ENCODE measurements around the gene WEE1.

WEE1 gene

DNA sequence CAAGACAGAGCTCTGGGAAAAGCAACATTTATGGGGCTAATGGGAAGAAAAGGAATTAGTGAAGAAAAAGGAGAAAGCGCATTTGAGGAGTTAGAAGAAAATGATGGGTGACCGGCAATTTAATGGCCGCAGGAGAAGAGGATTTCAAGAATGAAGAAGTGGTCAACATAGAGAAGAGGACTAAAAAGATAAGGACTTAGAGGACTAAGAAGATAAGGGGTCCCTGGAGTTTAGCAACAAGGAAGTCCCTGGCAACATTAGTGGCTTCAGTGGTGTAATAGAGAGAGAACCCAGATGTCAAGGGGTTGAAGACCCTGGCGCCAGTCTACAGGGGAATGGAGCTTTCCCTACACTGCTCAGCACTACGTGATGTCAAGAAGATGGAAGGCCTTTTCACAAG is 32.3 kb downstream of the WEE1 start:
- CTCF ChIA-PET, result interaction anchor here (1.3 kb wide), 1 partner anchor 8 kb away, joined by 4 read pairs; no protein-coding TSS in a partner anchor
- POLR2A ChIA-PET, result no interaction called here
- TF ChIP-seq, protein P1, sequence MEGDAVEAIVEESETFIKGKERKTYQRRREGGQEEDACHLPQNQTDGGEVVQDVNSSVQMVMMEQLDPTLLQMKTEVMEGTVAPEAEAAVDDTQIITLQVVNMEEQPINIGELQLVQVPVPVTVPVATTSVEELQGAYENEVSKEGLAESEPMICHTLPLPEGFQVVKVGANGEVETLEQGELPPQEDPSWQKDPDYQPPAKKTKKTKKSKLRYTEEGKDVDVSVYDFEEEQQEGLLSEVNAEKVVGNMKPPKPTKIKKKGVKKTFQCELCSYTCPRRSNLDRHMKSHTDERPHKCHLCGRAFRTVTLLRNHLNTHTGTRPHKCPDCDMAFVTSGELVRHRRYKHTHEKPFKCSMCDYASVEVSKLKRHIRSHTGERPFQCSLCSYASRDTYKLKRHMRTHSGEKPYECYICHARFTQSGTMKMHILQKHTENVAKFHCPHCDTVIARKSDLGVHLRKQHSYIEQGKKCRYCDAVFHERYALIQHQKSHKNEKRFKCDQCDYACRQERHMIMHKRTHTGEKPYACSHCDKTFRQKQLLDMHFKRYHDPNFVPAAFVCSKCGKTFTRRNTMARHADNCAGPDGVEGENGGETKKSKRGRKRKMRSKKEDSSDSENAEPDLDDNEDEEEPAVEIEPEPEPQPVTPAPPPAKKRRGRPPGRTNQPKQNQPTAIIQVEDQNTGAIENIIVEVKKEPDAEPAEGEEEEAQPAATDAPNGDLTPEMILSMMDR (IDR thresholded peaks at IDR 0.05; ENCODE audit: insufficient read depth, low read length, missing control alignments), result no peak

DNA sequence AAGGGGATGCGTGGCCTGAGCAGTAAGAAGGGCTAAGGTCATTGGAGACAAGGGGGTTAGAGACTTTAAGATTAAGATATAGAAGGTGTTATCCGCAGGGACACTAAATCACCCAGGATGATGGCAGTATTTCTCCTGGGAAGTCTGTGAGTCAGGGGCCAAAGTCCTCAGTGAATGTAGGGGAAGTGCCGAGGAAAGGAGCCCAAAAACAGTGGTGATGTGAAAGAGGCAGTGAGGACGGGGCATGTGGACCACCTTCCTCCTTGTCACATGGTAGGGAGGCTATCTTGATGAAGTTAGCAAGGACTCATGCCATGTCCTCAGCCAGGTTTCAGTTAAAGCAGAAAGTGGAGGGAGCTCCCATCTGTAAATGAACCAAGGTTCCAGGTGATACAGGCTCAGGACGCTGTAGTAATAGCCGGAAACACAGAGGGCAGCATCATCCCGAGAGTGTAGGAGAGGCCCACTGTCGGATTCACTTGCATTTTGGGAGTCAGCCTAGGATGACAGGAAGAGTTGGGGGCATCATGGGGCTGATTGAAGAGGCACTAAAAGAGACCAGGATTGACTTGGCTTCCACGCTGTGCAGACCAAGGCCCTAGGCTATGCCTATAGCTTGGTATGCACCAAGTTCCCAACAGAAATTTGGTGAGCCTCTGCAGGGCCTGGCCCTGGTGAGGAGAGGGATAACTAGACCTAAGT is 33.5 kb downstream of the WEE1 start:
- no peak for DNase-seq (ENCODE audit: low read depth, low spot score)
- POLR2A ChIA-PET, result interaction anchor here (0.7 kb wide), 1 partner anchor 26 kb away, joined by 3 read pairs; no protein-coding TSS in a partner anchor
- CTCF ChIA-PET, result interaction anchor here (0.7 to 1.5 kb wide), 3 partner anchors 7 to 12 kb away, joined by 3 to 5 read pairs (median 4); no protein-coding TSS in a partner anchor
- TF ChIP-seq, protein P1 (IDR thresholded peaks at IDR 0.05; ENCODE audit: insufficient read depth, low read length, missing control alignments), result no peak
- H3K4me3 ChIP-seq (ENCODE audit: low read depth, low read length), result no peak overlapping the region

More for the DNA sequence above, 32.3 kb downstream of the WEE1 start:
- no peak overlapping the region for H3K4me3 ChIP-seq (ENCODE audit: low read depth, low read length)
- no peak for DNase-seq (ENCODE audit: low read depth, low spot score)

DNA sequence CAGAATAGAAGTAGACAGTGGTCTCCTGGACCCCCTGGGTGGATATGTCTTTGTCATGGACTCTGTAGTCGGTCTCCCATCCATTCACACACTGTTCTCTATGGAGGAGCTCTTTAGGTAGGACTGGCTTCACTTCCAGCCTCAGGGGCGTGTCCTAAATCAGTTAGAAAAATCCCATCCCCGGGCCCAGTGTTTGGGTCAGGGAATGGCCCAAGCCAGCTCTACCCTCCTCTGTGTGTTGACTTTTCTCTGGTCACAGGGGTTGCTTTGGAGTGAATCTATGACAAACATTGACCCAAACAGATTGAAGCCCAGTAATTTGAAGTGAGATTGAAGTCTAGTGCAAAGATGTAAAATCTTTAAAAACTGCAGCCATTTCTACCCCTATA is 34.0 kb downstream of the WEE1 start:
- ChIA-PET POLR2A (no interaction called here), CTCF (interaction anchor here (0.7 to 1.5 kb wide), 2 partner anchors 9 to 12 kb away, joined by 3 to 5 read pairs; no protein-coding TSS in a partner anchor)
- H3K4me3 ChIP-seq (ENCODE audit: low read depth, low read length), result no peak overlapping the region
- TF ChIP-seq, protein P1 (IDR thresholded peaks at IDR 0.05; ENCODE audit: insufficient read depth, low read length, missing control alignments), result no peak
- DNase-seq (ENCODE audit: low read depth, low spot score), result no peak

DNA sequence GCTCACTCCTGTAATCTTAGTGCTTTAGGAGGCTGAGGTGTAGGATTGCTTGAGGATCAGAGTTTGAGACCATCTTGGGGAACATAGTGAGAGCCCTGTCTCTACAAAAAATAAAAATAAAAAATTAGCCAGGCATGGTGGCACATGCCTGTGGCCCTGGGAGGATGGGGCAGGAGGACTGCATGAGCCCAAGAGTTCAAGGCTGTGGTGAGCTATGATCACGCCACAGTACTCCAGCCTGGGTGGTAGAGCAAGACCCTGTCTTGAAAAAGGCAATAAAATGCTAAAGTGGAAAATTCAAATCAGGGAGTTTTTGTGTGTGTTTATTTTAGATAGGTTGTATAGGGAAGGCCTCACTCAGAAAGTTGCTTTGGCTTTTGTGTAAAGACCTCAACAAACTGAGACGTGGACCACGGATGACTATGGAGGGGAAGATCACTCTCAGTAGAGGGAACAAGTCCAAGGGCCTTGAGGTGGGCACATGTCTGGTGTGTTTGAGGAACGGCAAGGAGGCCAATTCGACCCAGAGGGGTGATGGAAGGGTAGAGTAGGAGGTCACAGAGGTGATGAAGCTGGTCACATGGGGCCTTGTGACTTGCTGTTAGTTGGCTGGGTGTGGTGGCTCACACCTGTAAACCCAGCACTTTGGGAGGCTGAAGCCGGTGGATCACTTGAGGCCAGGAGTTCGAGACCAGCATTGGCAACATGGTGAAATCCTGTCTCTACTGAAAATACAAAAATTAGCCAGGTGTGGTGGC is 35.7 kb downstream of the WEE1 start:
- ChIA-PET CTCF (interaction anchor here (1.2 kb wide), 1 partner anchor 139 kb away, joined by 6 read pairs; no protein-coding TSS in a partner anchor), POLR2A (no interaction called here)
- TF ChIP-seq, protein P1 (IDR thresholded peaks at IDR 0.05; ENCODE audit: insufficient read depth, low read length, missing control alignments), result no peak
- DNase-seq (ENCODE audit: low read depth, low spot score), result no peak
- no peak overlapping the region for H3K4me3 ChIP-seq (ENCODE audit: low read depth, low read length)

DNA sequence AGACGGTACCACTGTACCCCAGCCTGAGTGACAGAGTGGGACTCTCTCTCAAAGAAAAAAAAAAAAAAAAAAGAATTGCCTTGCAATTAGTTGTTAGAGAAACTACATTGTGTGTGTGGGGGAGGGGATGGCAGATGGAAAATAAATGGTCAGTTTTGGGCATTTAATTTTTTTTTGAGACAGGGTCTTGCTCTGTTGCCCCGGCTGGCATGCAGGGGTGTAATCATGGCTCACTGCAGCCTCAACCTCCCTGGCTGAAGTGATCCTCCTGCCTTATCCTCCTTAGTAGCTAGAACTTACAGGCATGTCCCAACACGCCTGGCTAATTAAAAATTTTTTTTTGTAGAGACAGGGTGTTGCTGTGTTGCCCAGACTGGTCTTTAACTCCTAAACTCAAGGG is 36.4 kb downstream of the WEE1 start:
- POLR2A ChIA-PET, result no interaction called here
- H3K4me3 ChIP-seq (ENCODE audit: low read depth, low read length), result no peak overlapping the region
- no peak for DNase-seq (ENCODE audit: low read depth, low spot score)
- TF ChIP-seq, protein P1 (IDR thresholded peaks at IDR 0.05; ENCODE audit: insufficient read depth, low read length, missing control alignments), result no peak
- CTCF ChIA-PET, result interaction anchor here (1.2 kb wide), 2 partner anchors 139 to 148 kb away, joined by 3 to 6 read pairs; no protein-coding TSS in a partner anchor

All from AG04449 (cell line).